HL-60 (cell line): ENCODE measurements around the gene MACO1.

ENCODE experiments used
- GABPA ChIP-seq: IDR thresholded peaks from 2 replicates; pipeline ENCODE4 v1.6.1; 2012; ENCODE audit warnings: low read depth
- POLR2AphosphoS5 ChIP-seq: IDR thresholded peaks from 2 replicates; pipeline ENCODE4 v1.6.1; 2012; ENCODE audit warnings: low read depth
- TF ChIP-seq, protein P1 (sequence below): IDR thresholded peaks from one replicate; pipeline ENCODE4 v1.5.1; 2011; ENCODE audit warnings: low read length, control low read depth, inconsistent platforms; ENCODE audit not compliant: insufficient read depth

DNA sequence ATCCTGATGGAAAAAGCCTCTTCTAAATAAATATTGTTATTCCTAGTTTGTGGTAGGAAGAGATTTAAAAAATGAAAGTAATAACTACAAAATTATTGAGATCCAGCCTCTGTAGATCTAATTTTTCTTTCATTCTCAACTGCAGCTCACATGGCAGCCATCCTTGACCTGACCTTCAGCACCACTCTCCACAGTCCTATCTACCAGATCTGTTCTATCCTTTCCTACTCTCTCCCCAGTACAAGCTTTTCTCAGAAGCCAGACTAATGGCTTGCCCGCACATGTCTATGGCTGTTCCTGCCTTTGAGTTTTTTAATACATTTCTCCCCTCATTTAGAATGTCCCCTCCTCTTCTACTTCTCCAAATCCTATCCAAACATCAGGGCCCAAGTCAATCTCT, 51.5 kb downstream of the MACO1 start:
- TF ChIP-seq, protein P1, sequence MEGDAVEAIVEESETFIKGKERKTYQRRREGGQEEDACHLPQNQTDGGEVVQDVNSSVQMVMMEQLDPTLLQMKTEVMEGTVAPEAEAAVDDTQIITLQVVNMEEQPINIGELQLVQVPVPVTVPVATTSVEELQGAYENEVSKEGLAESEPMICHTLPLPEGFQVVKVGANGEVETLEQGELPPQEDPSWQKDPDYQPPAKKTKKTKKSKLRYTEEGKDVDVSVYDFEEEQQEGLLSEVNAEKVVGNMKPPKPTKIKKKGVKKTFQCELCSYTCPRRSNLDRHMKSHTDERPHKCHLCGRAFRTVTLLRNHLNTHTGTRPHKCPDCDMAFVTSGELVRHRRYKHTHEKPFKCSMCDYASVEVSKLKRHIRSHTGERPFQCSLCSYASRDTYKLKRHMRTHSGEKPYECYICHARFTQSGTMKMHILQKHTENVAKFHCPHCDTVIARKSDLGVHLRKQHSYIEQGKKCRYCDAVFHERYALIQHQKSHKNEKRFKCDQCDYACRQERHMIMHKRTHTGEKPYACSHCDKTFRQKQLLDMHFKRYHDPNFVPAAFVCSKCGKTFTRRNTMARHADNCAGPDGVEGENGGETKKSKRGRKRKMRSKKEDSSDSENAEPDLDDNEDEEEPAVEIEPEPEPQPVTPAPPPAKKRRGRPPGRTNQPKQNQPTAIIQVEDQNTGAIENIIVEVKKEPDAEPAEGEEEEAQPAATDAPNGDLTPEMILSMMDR, result no peak
- TF ChIP-seq GABPA (no peak), POLR2AphosphoS5 (no peak)
